IPS-18a (cell line): ENCODE results near the gene ZNF836.

Experiments
- H3K27ac ChIP-seq: one replicate; pipeline ENCODE4 v1.5.1; 2013; ENCODE audit warnings: low read length
- H3K27me3 ChIP-seq: one replicate; pipeline ENCODE4 v1.6.1; 2013; ENCODE audit warnings: mild to moderate bottlenecking, low read length; ENCODE audit not compliant: control insufficient read depth, insufficient read depth
- H3K36me3 ChIP-seq: one replicate; pipeline ENCODE4 v1.6.1; 2013; ENCODE audit warnings: low read depth, low read length; ENCODE audit not compliant: control insufficient read depth
- H3K4me1 ChIP-seq: one replicate; pipeline ENCODE4 v1.6.1; 2013; ENCODE audit warnings: low read depth, low read length; ENCODE audit not compliant: control insufficient read depth
- H3K4me3 ChIP-seq: one replicate; pipeline ENCODE4 v1.5.1; 2013; ENCODE audit warnings: low read length
- H3K9ac ChIP-seq: one replicate; pipeline ENCODE4 v1.6.1; 2013; ENCODE audit warnings: mild to moderate bottlenecking, low read length, moderate library complexity
- H3K9me3 ChIP-seq: one replicate; pipeline ENCODE4 v1.6.1; 2013; ENCODE audit warnings: low read depth, low read length; ENCODE audit not compliant: control insufficient read depth

Gene ZNF836

GRCh38 chr19:52138278-52138982 is 33.0 kb downstream of the ZNF836 start:
- H3K4me1 ChIP-seq: peaks cover 8% of the 10 kb centered on the region
- peak overlapping the region; percentile 89 for H3K27ac ChIP-seq
- H3K36me3 ChIP-seq: no peaks in the 10 kb centered on the region
- peak overlapping the region; percentile 89 for H3K4me3 ChIP-seq
- H3K27me3 ChIP-seq: no peaks in the 10 kb centered on the region
- H3K9ac ChIP-seq: peak overlapping the region; percentile 95
- H3K9me3 ChIP-seq: no peaks in the 10 kb centered on the region

- Histone ChIP-seq H3K36me3 (peaks cover 81% of the 10 kb centered on the region), H3K4me1 (no peaks in the 10 kb centered on the region), H3K9ac (no peak overlapping the region), H3K27me3 (no peaks in the 10 kb centered on the region), H3K27ac (no peak overlapping the region), H3K4me3 (no peak overlapping the region), H3K9me3 (peaks cover 82% of the 10 kb centered on the region)
Observed at GRCh38 chr19:52120286-52120685, 51.1 kb downstream of the ZNF836 start.

GRCh38 chr19:52115526-52116053 is 55.8 kb downstream of the ZNF836 start:
- H3K27me3 ChIP-seq: no peaks in the 10 kb centered on the region
- H3K9ac ChIP-seq: no peak overlapping the region
- H3K9me3 ChIP-seq: peaks cover 96% of the 10 kb centered on the region
- no peaks in the 10 kb centered on the region for H3K4me1 ChIP-seq
- no peak overlapping the region for H3K27ac ChIP-seq
- peaks cover 56% of the 10 kb centered on the region for H3K36me3 ChIP-seq
- H3K4me3 ChIP-seq: peak overlapping the region; percentile 11

- Histone ChIP-seq H3K27me3 (no peaks in the 10 kb centered on the region), H3K4me1 (no peaks in the 10 kb centered on the region), H3K4me3 (no peak overlapping the region), H3K36me3 (peaks cover 47% of the 10 kb centered on the region), H3K27ac (no peak overlapping the region), H3K9ac (no peak overlapping the region), H3K9me3 (peaks cover 87% of the 10 kb centered on the region)
Observed at GRCh38 chr19:52114691-52115090, 56.7 kb downstream of the ZNF836 start.

- Histone ChIP-seq H3K36me3 (peaks cover 28% of the 10 kb centered on the region), H3K27me3 (no peaks in the 10 kb centered on the region), H3K4me1 (no peaks in the 10 kb centered on the region), H3K27ac (no peak overlapping the region), H3K4me3 (no peak overlapping the region), H3K9me3 (peaks cover 86% of the 10 kb centered on the region), H3K9ac (no peak overlapping the region)
Observed at GRCh38 chr19:52112624-52113023, 58.8 kb downstream of the ZNF836 start.

- Histone ChIP-seq H3K4me1 (no peaks in the 10 kb centered on the region), H3K27me3 (no peaks in the 10 kb centered on the region), H3K4me3 (no peak overlapping the region), H3K36me3 (peaks cover 13% of the 10 kb centered on the region), H3K9me3 (peaks cover 79% of the 10 kb centered on the region), H3K27ac (no peak overlapping the region), H3K9ac (no peak overlapping the region)
Observed at GRCh38 chr19:52110780-52111179, 60.6 kb downstream of the ZNF836 start.
